ENCODE results near the gene ZNF385B.

DNA sequence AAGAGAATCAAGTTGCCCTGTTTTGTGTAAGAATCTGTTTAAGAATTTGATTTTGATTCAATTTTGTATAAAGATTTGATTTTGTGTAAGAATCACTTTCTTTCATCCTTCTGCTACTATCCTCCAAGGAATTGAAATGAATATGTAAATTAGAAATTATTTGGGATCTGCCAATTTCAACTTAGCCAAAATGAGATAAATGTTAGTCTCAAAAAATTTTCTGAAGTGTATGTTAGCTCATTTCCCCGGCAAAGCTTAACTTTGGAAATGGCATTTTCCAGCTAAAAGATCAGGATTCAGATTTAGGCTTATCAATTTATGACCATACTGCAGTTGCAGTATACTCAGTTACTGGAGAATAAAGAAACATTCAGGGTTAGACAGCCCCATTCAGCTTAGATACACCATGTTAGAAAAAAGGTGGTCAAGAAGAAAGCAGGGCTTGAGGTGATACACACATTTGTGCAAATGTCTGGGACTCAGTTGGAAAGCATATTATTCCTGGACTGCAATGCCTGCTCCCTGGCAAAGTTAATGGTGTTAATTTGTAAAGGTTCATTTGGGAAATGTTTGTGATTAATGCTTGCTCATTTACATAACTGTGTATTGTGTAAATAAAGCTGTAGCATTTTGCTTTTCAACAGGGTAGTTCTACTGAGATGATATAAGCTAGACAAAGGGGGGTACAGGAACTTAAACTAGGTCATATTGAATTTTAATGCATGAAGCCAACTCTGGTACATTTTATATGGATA lies 349.0 kb downstream of the ZNF385B start:
- TF ChIP-seq POLR2A (IDR thresholded peaks at IDR 0.05) = no peak
- TF ChIP-seq, protein P1, sequence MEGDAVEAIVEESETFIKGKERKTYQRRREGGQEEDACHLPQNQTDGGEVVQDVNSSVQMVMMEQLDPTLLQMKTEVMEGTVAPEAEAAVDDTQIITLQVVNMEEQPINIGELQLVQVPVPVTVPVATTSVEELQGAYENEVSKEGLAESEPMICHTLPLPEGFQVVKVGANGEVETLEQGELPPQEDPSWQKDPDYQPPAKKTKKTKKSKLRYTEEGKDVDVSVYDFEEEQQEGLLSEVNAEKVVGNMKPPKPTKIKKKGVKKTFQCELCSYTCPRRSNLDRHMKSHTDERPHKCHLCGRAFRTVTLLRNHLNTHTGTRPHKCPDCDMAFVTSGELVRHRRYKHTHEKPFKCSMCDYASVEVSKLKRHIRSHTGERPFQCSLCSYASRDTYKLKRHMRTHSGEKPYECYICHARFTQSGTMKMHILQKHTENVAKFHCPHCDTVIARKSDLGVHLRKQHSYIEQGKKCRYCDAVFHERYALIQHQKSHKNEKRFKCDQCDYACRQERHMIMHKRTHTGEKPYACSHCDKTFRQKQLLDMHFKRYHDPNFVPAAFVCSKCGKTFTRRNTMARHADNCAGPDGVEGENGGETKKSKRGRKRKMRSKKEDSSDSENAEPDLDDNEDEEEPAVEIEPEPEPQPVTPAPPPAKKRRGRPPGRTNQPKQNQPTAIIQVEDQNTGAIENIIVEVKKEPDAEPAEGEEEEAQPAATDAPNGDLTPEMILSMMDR (IDR thresholded peaks at IDR 0.05) = no peak

Measured in heart left ventricle (tissue), 13 donors.